GM23338 (cell line): Measurements from ENCODE around the gene GRPR. TPM values are rescaled to one million over a fixed set of nuclear protein-coding genes. Genes with fewer than 3 reads are reported as not detected.

ENCODE experiments used
- ATAC-seq: fragments of 200-7000 bp; cut with Tn5 transposase; 3 replicates; pipeline ENCODE4 v1.9.1; 2020
- DNase-seq: peaks from one replicate; pipeline ENCODE4 v3.0.0-alpha.2; 2015; ENCODE audit warnings: low spot score
- H2AFZ ChIP-seq: fragments of 200-600 bp; sonication (generic); 2 replicates; pipeline ENCODE4 v1.8.0; 2016; ENCODE audit warnings: antibody characterized with exemption, mild to moderate bottlenecking, moderate library complexity
- H3F3A ChIP-seq: fragments of 200-600 bp; sonication (generic); replicated peaks from 2 replicates; pipeline ENCODE4 v1.8.0; 2017; ENCODE audit warnings: antibody characterized with exemption, mixed run types, low read depth
- H3K27ac ChIP-seq: fragments of 200-600 bp; sonication (generic); 2 replicates; pipeline ENCODE4 v1.6.1; 2016; ENCODE audit warnings: low read depth
- H3K27me3 ChIP-seq: fragments of 200-600 bp; sonication (generic); 2 replicates; pipeline ENCODE4 v1.8.0; 2016; ENCODE audit warnings: mild to moderate bottlenecking, mixed run types, moderate library complexity; ENCODE audit not compliant: insufficient read depth
- H3K36me3 ChIP-seq: fragments of 200-600 bp; sonication (generic); 2 replicates; pipeline ENCODE4 v1.8.0; 2016; ENCODE audit warnings: mild to moderate bottlenecking; ENCODE audit not compliant: insufficient read depth
- H3K4me1 ChIP-seq: fragments of 200-600 bp; sonication (generic); 2 replicates; pipeline ENCODE4 v1.8.0; 2016; ENCODE audit warnings: mild to moderate bottlenecking, moderate library complexity; ENCODE audit not compliant: insufficient read depth
- H3K4me2 ChIP-seq: fragments of 200-600 bp; sonication (generic); 2 replicates; pipeline ENCODE4 v1.7.1; 2017; ENCODE audit warnings: mixed run types
- H3K4me3 ChIP-seq: fragments of 200-600 bp; sonication (generic); 2 replicates; pipeline ENCODE4 v1.6.1; 2016; ENCODE audit warnings: mixed run types
- H3K79me2 ChIP-seq: fragments of 200-600 bp; sonication (generic); replicated peaks from 2 replicates; pipeline ENCODE4 v1.8.0; 2017; ENCODE audit warnings: mild to moderate bottlenecking; ENCODE audit not compliant: insufficient read depth
- H3K9me2 ChIP-seq: fragments of 200-600 bp; sonication (generic); 2 replicates; pipeline ENCODE4 v1.8.0; 2017; ENCODE audit not compliant: insufficient read depth
- H4K20me1 ChIP-seq: fragments of 200-600 bp; sonication (generic); replicated peaks from 2 replicates; pipeline ENCODE4 v1.8.0; 2017; ENCODE audit warnings: mild to moderate bottlenecking; ENCODE audit not compliant: insufficient read depth
- H3K27ac Mint-ChIP-seq: 2 replicates; pipeline ENCODE4 v1.8.0; 2020; ENCODE audit warnings: inconsistent platforms, mild to moderate bottlenecking, moderate library complexity, mixed read lengths
- H3K27me3 Mint-ChIP-seq: 3 replicates; pipeline ENCODE4 v1.8.0; 2022; ENCODE audit warnings: low read depth, mild to moderate bottlenecking, moderate library complexity, mixed read lengths, inconsistent platforms; ENCODE audit not compliant: insufficient read depth, poor library complexity
- H3K36me3 Mint-ChIP-seq: 3 replicates; pipeline ENCODE4 v1.8.0; 2021; ENCODE audit warnings: low read depth, mild to moderate bottlenecking, inconsistent platforms, moderate library complexity, mixed read lengths
- H3K4me1 Mint-ChIP-seq: 3 replicates; pipeline ENCODE4 v1.8.0; 2020; ENCODE audit warnings: mild to moderate bottlenecking, inconsistent platforms, mixed read lengths
- H3K4me3 Mint-ChIP-seq: 3 replicates; pipeline ENCODE4 v1.8.0; 2021; ENCODE audit warnings: moderate library complexity, mild to moderate bottlenecking, inconsistent platforms, mixed read lengths
- H3K9me3 Mint-ChIP-seq: 3 replicates; pipeline ENCODE4 v1.8.0; 2020; ENCODE audit warnings: moderate library complexity, mild to moderate bottlenecking, inconsistent platforms, mixed read lengths
- CTCF ChIP-seq, 2 experiments: fragments of 200-600 bp in 1 of 2; sonication (generic) in 1 of 2; conservative IDR thresholded peaks; 2 replicates each; pipeline versions ENCODE4 v1.5.1 to v1.6.1; 2016 to 2017; ENCODE audit warnings: antibody characterized with exemption in 2 of 2, low read depth in 2 of 2, mild to moderate bottlenecking in 2 of 2, moderate library complexity in 1 of 2
- ETS1 ChIP-seq: IDR thresholded peaks from 2 replicates; pipeline ENCODE4 v1.6.1; 2016; ENCODE audit warnings: antibody characterized with exemption
- JUNB ChIP-seq: IDR thresholded peaks from one replicate; pipeline ENCODE4 v1.6.1; 2016; ENCODE audit warnings: antibody characterized with exemption; ENCODE audit not compliant: unreplicated experiment
- NANOG ChIP-seq: IDR thresholded peaks from 2 replicates; pipeline ENCODE4 v1.6.1; 2016; ENCODE audit warnings: antibody characterized with exemption, borderline replicate concordance
- POLR2AphosphoS5 ChIP-seq: IDR thresholded peaks from 2 replicates; pipeline ENCODE4 v1.6.1; 2016; ENCODE audit warnings: antibody characterized with exemption, low read depth
- ZNF331 ChIP-seq: fragments of 250-450 bp; sonication (Bioruptor Pico); IDR thresholded peaks from 2 replicates; pipeline ENCODE4 v1.5.0; 2020; ENCODE audit warnings: low read depth, mild to moderate bottlenecking, moderate library complexity
- ZNF462 ChIP-seq: fragments of 250-450 bp; sonication (Bioruptor Pico); IDR thresholded peaks from 2 replicates; pipeline ENCODE4 v1.5.0; 2020; ENCODE audit warnings: mild to moderate bottlenecking, moderate library complexity
- polyA plus RNA-seq: library from polyadenylated mRNA; unstranded; fragments of >200 nt; fragmentation: Nextera tagmentation; extraction: Ambion mirVana; gene quantifications from 2 replicates; pipeline ENCODE4 v1.2.1, GENCODE V29; 2016
- total RNA-seq: library from RNA; depleted of rRNA; stranded (reverse); fragments of >200 nt; shearing (Covaris generic); gene quantifications from 2 replicates; pipeline ENCODE4 v1.2.3, GENCODE V29; 2014

Gene GRPR
- total and polyA plus RNA-seq, 2 experiments from 2014 or later = 13.4 to 14.3 TPM

GRCh38 chrX:16167181-16167580 lies 43.8 kb downstream of the GRPR start, which contains the start of gene MAGEB17 (continued):
- TF ChIP-seq ZNF462 (CRISPR knock-in tag) (no peak), NANOG (no peak), POLR2AphosphoS5 (no peak), JUNB (no peak), ETS1 (no peak), ZNF331 (CRISPR knock-in tag) (no peak)

GRCh38 chrX:16171039-16171438 lies 47.7 kb downstream of the GRPR start:
- Histone ChIP-seq H3K4me2 (no peak overlapping the region), H3K27me3 (no peaks in the 10 kb centered on the region), H3F3A (no peaks in the 10 kb centered on the region), H3K4me1 (no peaks in the 10 kb centered on the region), H3K27ac (no peak overlapping the region), H4K20me1 (no peaks in the 10 kb centered on the region), H3K36me3 (no peaks in the 10 kb centered on the region), H3K79me2 (no peaks in the 10 kb centered on the region), H2AFZ (no peak overlapping the region), H3K4me3 (no peak overlapping the region), H3K9me2 (no peaks in the 10 kb centered on the region; the same call in 1 of the 2 replicates)
- ATAC-seq (no peak), DNase-seq (no peak)
- H3K27me3 Mint-ChIP-seq = peaks cover 2% of the 10 kb centered on the region
- no peak for TF ChIP-seq CTCF (conservative IDR thresholded peaks at IDR 0.05; ENCODE audit: low read depth in 2 of 2)
- peaks cover 7% of the 10 kb centered on the region; the same call in 2 of the 3 replicates for H3K36me3 Mint-ChIP-seq
- no peak overlapping the region for H3K27ac Mint-ChIP-seq
- H3K4me1 Mint-ChIP-seq = no peaks in the 10 kb centered on the region
- H3K4me3 Mint-ChIP-seq = no peak overlapping the region
- H3K9me3 Mint-ChIP-seq = peaks cover 4% of the 10 kb centered on the region; the same call in 1 of the 3 replicates
